Gastrocnemius medialis (tissue), 4 donors: ENCODE measurements around the gene ATP10A. TPM values are rescaled to one million over a fixed set of nuclear protein-coding genes. Genes with fewer than 3 reads are reported as not detected.

Experiments used
- ATAC-seq, 2 donors: fragments of 150-250 bp; one replicate each; pipeline ENCODE4 v1.9.1; 2016
- DNase-seq, 2 donors: peaks; one replicate each; pipeline ENCODE4 v3.0.0-alpha.2; 2019
- H3K27ac ChIP-seq, 4 donors: fragments of 200-600 bp; sonication (generic); 1 replicate in 1 of 4; 2 replicates in 3 of 4; pipeline ENCODE4 v1.5.1; 2016 to 2018; ENCODE audit warnings: mild to moderate bottlenecking in 2 of 4, moderate library complexity in 1 of 4
- H3K27me3 ChIP-seq, 3 donors: fragments of 200-600 bp; sonication (generic) in 2 of 3; 1 replicate in 1 of 3; 2 replicates in 2 of 3; pipeline versions ENCODE4 v1.5.1 to v1.6.0; 2016 to 2019; ENCODE audit warnings: mild to moderate bottlenecking in 1 of 3, moderate library complexity in 1 of 3
- H3K36me3 ChIP-seq, 2 donors: fragments of 200-600 bp; sonication (generic) in 1 of 2; one replicate each; pipeline ENCODE4 v1.5.1; 2017 to 2018
- H3K4me1 ChIP-seq, 2 donors: fragments of 200-600 bp; sonication (generic) in 1 of 2; one replicate each; pipeline ENCODE4 v1.5.1; 2016 to 2017; ENCODE audit warnings: mild to moderate bottlenecking in 2 of 2
- H3K4me3 ChIP-seq, 4 donors: fragments of 200-600 bp; sonication (generic) in 3 of 4; 1 replicate in 1 of 4; 2 replicates in 3 of 4; pipeline ENCODE4 v1.5.1; 2016 to 2019; ENCODE audit warnings: mild to moderate bottlenecking in 2 of 4
- H3K9me3 ChIP-seq, 3 donors: fragments of 200-600 bp; sonication (generic) in 2 of 3; 1 replicate in 1 of 3; 2 replicates in 2 of 3; pipeline ENCODE4 v1.5.1; 2016 to 2019
- CTCF ChIP-seq, 5 experiments: fragments of 450-650 bp in 3 of 5; fragments of 200-600 bp in 2 of 5; sonication (generic) in 2 of 5; IDR thresholded peaks in 4 of 5; conservative IDR thresholded peaks in 1 of 5; 1 replicate in 4 of 5; 2 replicates in 1 of 5; pipeline ENCODE4 v1.5.1; 2016 to 2019; ENCODE audit warnings: antibody characterized with exemption in 5 of 5, mild to moderate bottlenecking in 3 of 5, moderate library complexity in 3 of 5
- POLR2A ChIP-seq, 2 donors: fragments of 450-650 bp; IDR thresholded peaks; one replicate each; pipeline ENCODE4 v1.6.1; 2017; ENCODE audit warnings: antibody characterized with exemption in 2 of 2, mild to moderate bottlenecking in 2 of 2, moderate library complexity in 2 of 2
- in situ Hi-C, 4 donors: fragments of 200-750 bp; cut with MboI; loops; one replicate each; pipeline versions ENCODE4 v1.15.0 to v1.8.0; 2017; ENCODE audit warnings: low sequenced_read_pairs in 4 of 4
- intact Hi-C: fragments of 100-400 bp; cut with DNase I; formaldehyde crosslinking; loops from one replicate; pipeline ENCODE4 v1.15.1; 2023; ENCODE audit warnings: low total_unique reads
- total RNA-seq, 4 donors: library from RNA; depleted of rRNA; stranded (reverse); fragments of >200 nt; gene quantifications; one replicate each; pipeline versions ENCODE4 v1.1.0 to v1.2.3, GENCODE V29; 2016

Gene ATP10A
- total RNA-seq, 4 donors from 2014 or later, result 0.36 to 0.56 (median 0.47) TPM

- no peak for ATAC-seq
- Histone ChIP-seq H3K36me3 (no peaks in the 10 kb centered on the region), H3K4me3 (no peak overlapping the region), H3K27ac (no peak overlapping the region), H3K27me3 (no peaks in the 10 kb centered on the region), H3K4me1 (peaks cover 0 to 1% of the 10 kb centered on the region in 2 donors), H3K9me3 (no peaks in the 10 kb centered on the region)
- in situ Hi-C loops, result no loop called here
- intact Hi-C loops, result no loop called here
- no peak for TF ChIP-seq CTCF (IDR thresholded peaks at IDR 0.05 in 4 of 5, conservative IDR thresholded peaks at IDR 0.05 in 1 of 5)
- TF ChIP-seq POLR2A (IDR thresholded peaks at IDR 0.05), result no peak
- DNase-seq, result no peak
Observed at GRCh38 chr15:25803036-25803435, 60.1 kb downstream of the ATP10A start.

GRCh38 chr15:25802285-25802830 lies 60.8 kb downstream of the ATP10A start:
- intact Hi-C loops, result no loop called here
- ATAC-seq (no peak), DNase-seq (no peak)
- Histone ChIP-seq H3K27me3 (no peaks in the 10 kb centered on the region), H3K4me3 (no peak overlapping the region), H3K4me1 (peaks cover 0 to 8% of the 10 kb centered on the region in 2 donors), H3K36me3 (no peaks in the 10 kb centered on the region), H3K9me3 (no peaks in the 10 kb centered on the region), H3K27ac (no peak overlapping the region)
- TF ChIP-seq CTCF (IDR thresholded peaks at IDR 0.05 in 4 of 5, conservative IDR thresholded peaks at IDR 0.05 in 1 of 5), result no peak
- TF ChIP-seq POLR2A (IDR thresholded peaks at IDR 0.05), result no peak
- in situ Hi-C loops, result no loop called here

- intact Hi-C loops (no loop called here), in situ Hi-C loops (no loop called here)
- no peaks in the 10 kb centered on the region for H3K27me3 ChIP-seq
Observed at GRCh38 chr15:25801586-25802284, 61.4 kb downstream of the ATP10A start.

GRCh38 chr15:25800761-25801515 lies 62.2 kb downstream of the ATP10A start:
- Histone ChIP-seq H3K36me3 (no peaks in the 10 kb centered on the region), H3K27ac (no peak overlapping the region), H3K4me1 (peaks cover 0 to 8% of the 10 kb centered on the region in 2 donors), H3K27me3 (no peaks in the 10 kb centered on the region), H3K4me3 (no peak overlapping the region), H3K9me3 (no peaks in the 10 kb centered on the region)
- ATAC-seq (no peak), DNase-seq (no peak)
- TF ChIP-seq CTCF (IDR thresholded peaks at IDR 0.05 in 4 of 5, conservative IDR thresholded peaks at IDR 0.05 in 1 of 5), result no peak
- no peak for TF ChIP-seq POLR2A (IDR thresholded peaks at IDR 0.05)
- intact Hi-C loops, result no loop called here
- in situ Hi-C loops, result no loop called here

More at GRCh38 chr15:25801586-25802284, 61.4 kb downstream of the ATP10A start:
- Histone ChIP-seq H3K27ac (no peak overlapping the region), H3K9me3 (no peaks in the 10 kb centered on the region), H3K4me1 (peaks cover 0 to 8% of the 10 kb centered on the region in 2 donors), H3K4me3 (no peak overlapping the region), H3K36me3 (no peaks in the 10 kb centered on the region)
- ATAC-seq, result peak; percentile 14 to 29
- TF ChIP-seq POLR2A (IDR thresholded peaks at IDR 0.05) (no peak), CTCF (IDR thresholded peaks at IDR 0.05 in 4 of 5, conservative IDR thresholded peaks at IDR 0.05 in 1 of 5) (no peak)
- DNase-seq, result no peak
